ENCODE measurements around the gene PYROXD2.

The PYROXD2 gene

DNA sequence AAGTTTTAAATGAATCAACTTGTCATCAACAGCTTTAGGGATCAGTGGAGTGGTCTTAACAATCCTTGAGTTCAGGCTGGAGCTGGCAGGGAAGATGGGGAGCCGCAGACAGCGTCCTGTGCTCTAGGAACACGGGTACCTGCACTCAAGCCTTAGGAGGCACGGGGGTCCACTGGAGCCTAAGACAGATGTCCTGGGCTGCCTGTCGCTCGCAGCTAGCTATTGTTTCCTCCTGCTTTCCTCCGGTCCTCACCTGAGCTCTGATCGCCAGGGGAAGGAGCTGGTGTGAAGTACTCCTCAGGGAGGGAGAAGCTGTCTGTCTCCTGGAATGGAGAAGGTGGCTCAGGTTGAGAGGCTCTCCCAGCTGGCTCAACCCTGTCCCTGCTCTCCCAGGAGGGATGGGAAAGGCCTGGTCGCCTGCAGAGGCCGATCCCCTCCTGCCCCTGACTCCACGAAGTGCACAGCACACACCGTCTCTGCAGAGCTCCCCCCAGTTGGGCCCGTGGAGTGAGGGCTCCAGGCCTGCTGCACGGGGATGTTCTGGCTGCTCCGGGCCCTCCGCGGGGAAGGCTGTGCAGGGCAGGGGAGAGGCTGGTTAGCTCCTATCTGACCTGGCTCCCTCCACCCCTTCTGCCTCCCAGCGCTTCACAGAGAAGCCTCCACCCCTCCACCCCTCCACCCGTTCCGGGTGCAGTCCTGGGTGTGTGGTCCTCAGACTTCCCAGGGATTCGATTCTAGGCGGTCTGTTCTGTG lies 14.5 kb upstream of the PYROXD2 start:
- no peak for DNase-seq (ENCODE audit: extremely low spot score)
- ChIA-PET POLR2A (no interaction called here), CTCF (no interaction called here)
- no peak for TF ChIP-seq FOXK2 (IDR thresholded peaks at IDR 0.05)
- no peak for TF ChIP-seq LEF1 (IDR thresholded peaks at IDR 0.05; ENCODE audit: borderline replicate concordance)
- TF ChIP-seq HDGF (IDR thresholded peaks at IDR 0.05; ENCODE audit: borderline replicate concordance) = no peak
- no peak for TF ChIP-seq L3MBTL2 (conservative IDR thresholded peaks at IDR 0.05)
- TF ChIP-seq BHLHE40 (IDR thresholded peaks at IDR 0.05; ENCODE audit: borderline replicate concordance) = no peak
- no peak for TF ChIP-seq CTBP1 (IDR thresholded peaks at IDR 0.05; ENCODE audit: borderline replicate concordance)
- no peak for TF ChIP-seq ELF4 (IDR thresholded peaks at IDR 0.05)

DNA sequence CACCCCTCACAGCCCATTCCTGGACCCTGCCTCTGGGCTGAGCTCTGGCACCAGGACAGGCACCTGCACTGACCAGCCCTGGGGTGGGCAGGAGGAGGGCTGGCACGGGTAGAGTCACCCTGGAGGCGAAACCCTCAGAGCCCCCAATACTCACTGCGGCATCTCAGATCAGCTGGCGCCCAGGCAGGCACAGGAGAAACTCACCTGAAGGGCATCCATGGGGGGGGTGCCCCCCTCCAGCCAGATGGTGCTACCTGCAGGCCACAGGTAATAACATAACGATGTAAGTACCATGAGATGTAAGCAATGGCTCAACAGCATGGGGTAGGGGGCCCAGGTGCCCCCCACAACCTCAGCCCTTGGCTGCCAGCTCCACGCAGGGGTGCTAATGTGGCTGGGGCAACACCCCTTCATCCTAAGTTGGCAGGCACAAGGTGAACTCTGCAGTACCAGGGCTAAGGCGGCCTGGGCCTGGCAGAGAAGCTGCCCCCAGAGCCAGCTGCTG lies 12.1 kb upstream of the PYROXD2 start:
- TF ChIP-seq SUZ12 (IDR thresholded peaks at IDR 0.05) = no peak
- ChIA-PET CTCF (no interaction called here), POLR2A (no interaction called here)
- no peak for DNase-seq (ENCODE audit: extremely low spot score)

DNA sequence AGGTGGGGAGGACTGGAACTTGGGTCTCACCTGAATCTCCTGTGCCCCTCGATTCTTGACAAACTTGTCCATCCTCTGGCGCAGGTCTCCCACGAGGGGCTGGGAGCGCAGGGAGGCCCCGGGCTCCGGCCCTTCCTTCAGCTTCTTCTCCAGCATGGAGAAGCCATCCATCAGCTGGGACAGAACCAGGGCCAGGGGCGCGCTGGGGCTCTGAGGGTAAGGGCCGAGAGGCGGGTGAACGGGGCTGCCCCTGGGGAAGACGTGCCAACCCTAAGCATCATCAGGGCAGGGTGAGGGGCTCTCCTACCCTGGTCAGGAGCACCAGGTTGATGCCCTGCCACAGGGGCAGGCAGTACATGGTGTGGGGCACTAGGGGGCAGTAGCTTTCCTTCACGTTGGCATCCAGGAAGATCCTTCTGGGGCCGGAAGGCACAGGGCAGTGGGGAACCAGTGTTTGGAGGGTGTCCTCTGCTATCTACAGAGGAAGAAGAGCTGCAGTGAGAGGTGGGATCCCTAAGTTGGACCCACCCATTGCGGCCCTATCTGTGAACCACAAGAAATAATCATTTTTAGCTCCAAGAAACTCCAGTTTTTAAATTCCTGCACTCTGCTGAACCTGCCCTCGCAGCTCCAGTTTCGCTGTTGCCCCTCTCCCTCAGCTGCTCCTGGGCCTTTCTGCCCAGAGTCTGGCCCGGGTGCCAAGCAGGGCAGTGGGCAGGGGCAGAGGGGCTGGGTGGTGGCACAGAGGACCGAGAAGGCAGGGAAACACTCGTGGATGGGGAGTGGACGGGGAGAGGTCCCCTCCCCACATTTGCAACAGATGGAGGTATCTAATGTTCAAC lies 10.8 kb upstream of the PYROXD2 start:
- CTCF ChIA-PET = interaction anchor here (0.7 to 1.8 kb wide), 9 partner anchors 9 to 117 kb away, joined by 3 to 8 read pairs (median 3); no protein-coding TSS in a partner anchor
- no peak for TF ChIP-seq CTBP1 (IDR thresholded peaks at IDR 0.05; ENCODE audit: borderline replicate concordance)
- peak; percentile 78 for DNase-seq (ENCODE audit: extremely low spot score)
- POLR2A ChIA-PET = interaction anchor here (1.2 kb wide), 1 partner anchor 19 kb away, joined by 3 read pairs; no protein-coding TSS in a partner anchor

- no peak for DNase-seq (ENCODE audit: extremely low spot score)
- POLR2A ChIA-PET = interaction anchor here (1.2 kb wide), 2 partner anchors 9 to 20 kb away, joined by 3 read pairs; partner anchors contain the start of gene PYROXD2
- TF ChIP-seq FOXM1 (IDR thresholded peaks at IDR 0.05; ENCODE audit: borderline replicate concordance) = no peak
- no peak for TF ChIP-seq ZNF384 (IDR thresholded peaks at IDR 0.05)
- no peak for TF ChIP-seq FOXA1 (IDR thresholded peaks at IDR 0.05)
- TF ChIP-seq ARNT (IDR thresholded peaks at IDR 0.05) = no peak
- TF ChIP-seq LEF1 (IDR thresholded peaks at IDR 0.05; ENCODE audit: borderline replicate concordance) = no peak
- no peak for TF ChIP-seq CTBP1 (IDR thresholded peaks at IDR 0.05; ENCODE audit: borderline replicate concordance)
- TF ChIP-seq FOXK2 (IDR thresholded peaks at IDR 0.05) = no peak
- TF ChIP-seq PKNOX1 (IDR thresholded peaks at IDR 0.05) = no peak
- TF ChIP-seq L3MBTL2 (conservative IDR thresholded peaks at IDR 0.05) = no peak
- no peak for TF ChIP-seq TARDBP (IDR thresholded peaks at IDR 0.05)
- no peak for TF ChIP-seq SUZ12 (IDR thresholded peaks at IDR 0.05)
- no peak for TF ChIP-seq HDGF (IDR thresholded peaks at IDR 0.05; ENCODE audit: borderline replicate concordance)
- CTCF ChIA-PET = interaction anchor here (0.6 to 1.8 kb wide), 4 partner anchors 10 to 116 kb away, joined by 3 to 8 read pairs (median 3); no protein-coding TSS in a partner anchor
Measured at GRCh38 chr10:98424295-98425254, 9.6 kb upstream of the PYROXD2 start.

DNA sequence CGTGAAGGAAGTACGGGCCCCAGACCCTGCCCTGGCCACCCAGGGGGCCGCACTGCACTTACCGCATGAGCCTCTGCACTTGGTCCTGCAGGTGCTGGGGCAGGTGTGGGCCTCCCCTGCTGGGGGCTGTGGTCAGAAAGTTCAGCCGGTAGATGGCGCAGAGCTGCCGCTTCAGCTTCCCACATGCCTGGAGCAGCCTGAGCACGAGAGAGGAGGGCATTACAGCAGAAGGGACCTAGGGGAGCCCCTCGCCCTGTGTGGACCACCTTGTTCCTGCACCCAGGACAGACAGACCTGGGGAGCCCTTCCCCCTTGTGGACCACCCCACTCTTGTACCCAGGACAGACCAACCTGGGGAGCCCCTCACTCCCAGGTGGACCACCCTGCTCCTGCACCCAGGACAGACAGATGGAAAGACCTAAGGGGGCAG lies 8.7 kb upstream of the PYROXD2 start:
- POLR2A ChIA-PET = interaction anchor here (1.2 kb wide), 1 partner anchor 9 kb away, joined by 3 read pairs; the partner anchor contains the start of gene PYROXD2
- CTCF ChIA-PET = interaction anchor here (1.0 kb wide), 1 partner anchor 8 kb away, joined by 3 read pairs; the partner anchor contains the start of gene PYROXD2
- TF ChIP-seq PKNOX1 (IDR thresholded peaks at IDR 0.05) (no peak), TARDBP (IDR thresholded peaks at IDR 0.05) (no peak), SUZ12 (IDR thresholded peaks at IDR 0.05) (no peak), SP1 (IDR thresholded peaks at IDR 0.05) (no peak), NFRKB (IDR thresholded peaks at IDR 0.05) (no peak), HDGF (IDR thresholded peaks at IDR 0.05; ENCODE audit: borderline replicate concordance) (no peak), FOXK2 (IDR thresholded peaks at IDR 0.05) (no peak), BHLHE40 (IDR thresholded peaks at IDR 0.05; ENCODE audit: borderline replicate concordance) (no peak), LEF1 (IDR thresholded peaks at IDR 0.05; ENCODE audit: borderline replicate concordance) (no peak)
- peak; percentile 45 for DNase-seq (ENCODE audit: extremely low spot score)

- DNase-seq (ENCODE audit: extremely low spot score) = no peak
- CTCF ChIA-PET = interaction anchor here (0.7 to 1.0 kb wide), 2 partner anchors 19 to 295 kb away, joined by 3 read pairs; no protein-coding TSS in a partner anchor
- TF ChIP-seq FOXK2 (IDR thresholded peaks at IDR 0.05) (no peak), HDGF (IDR thresholded peaks at IDR 0.05; ENCODE audit: borderline replicate concordance) (no peak), NFRKB (IDR thresholded peaks at IDR 0.05) (no peak), TARDBP (IDR thresholded peaks at IDR 0.05) (no peak), ZNF384 (IDR thresholded peaks at IDR 0.05) (no peak), FOXM1 (IDR thresholded peaks at IDR 0.05; ENCODE audit: borderline replicate concordance) (no peak), BHLHE40 (IDR thresholded peaks at IDR 0.05; ENCODE audit: borderline replicate concordance) (no peak), L3MBTL2 (conservative IDR thresholded peaks at IDR 0.05) (no peak)
- POLR2A ChIA-PET = no interaction called here
Measured at GRCh38 chr10:98422182-98422581, 7.2 kb upstream of the PYROXD2 start.
